Measurements from ENCODE around the gene THBS1.

Gene THBS1

GRCh38 chr15:39591896-39592315, 11.0 kb downstream of the THBS1 start:
- Histone ChIP-seq H3K9me3 (ENCODE audit: control insufficient read depth, low read length) (no peaks in the 10 kb centered on the region), H3K4me1 (no peaks in the 10 kb centered on the region), H3K27ac (no peak overlapping the region), H3K36me3 (ENCODE audit: control insufficient read depth, insufficient read depth, low read length) (no peaks in the 10 kb centered on the region), H3K79me2 (no peaks in the 10 kb centered on the region), H3K4me3 (ENCODE audit: low read depth, low read length) (no peak overlapping the region), H3K27me3 (ENCODE audit: control insufficient read depth, insufficient read depth, low read length) (no peaks in the 10 kb centered on the region), H3K4me2 (ENCODE audit: low read length) (no peak overlapping the region), H2AFZ (no peak overlapping the region), H3K9ac (no peak overlapping the region)
- no peak for TF ChIP-seq CTCF (IDR thresholded peaks at IDR 0.05)

GRCh38 chr15:39592500-39592899, 11.6 kb downstream of the THBS1 start:
- no peaks in the 10 kb centered on the region for H3K27me3 ChIP-seq (ENCODE audit: control insufficient read depth, insufficient read depth, low read length)
- H3K4me3 ChIP-seq (ENCODE audit: low read depth, low read length), result no peak overlapping the region
- no peak for TF ChIP-seq CTCF (IDR thresholded peaks at IDR 0.05)
- H3K9me3 ChIP-seq (ENCODE audit: control insufficient read depth, low read length), result no peaks in the 10 kb centered on the region
- no peak overlapping the region for H3K27ac ChIP-seq
- H3K36me3 ChIP-seq (ENCODE audit: control insufficient read depth, insufficient read depth, low read length), result no peaks in the 10 kb centered on the region
- H3K9ac ChIP-seq, result no peak overlapping the region
- H3K79me2 ChIP-seq, result no peaks in the 10 kb centered on the region
- no peak overlapping the region for H2AFZ ChIP-seq
- no peak overlapping the region for H3K4me2 ChIP-seq (ENCODE audit: low read length)
- H3K4me1 ChIP-seq, result no peaks in the 10 kb centered on the region

- H3K27ac ChIP-seq, result no peak overlapping the region
- H3K4me2 ChIP-seq (ENCODE audit: low read length), result no peak overlapping the region
- no peak overlapping the region for H3K4me3 ChIP-seq (ENCODE audit: low read depth, low read length)
- no peaks in the 10 kb centered on the region for H3K79me2 ChIP-seq
- H3K4me1 ChIP-seq, result no peaks in the 10 kb centered on the region
- no peak overlapping the region for H2AFZ ChIP-seq
- no peaks in the 10 kb centered on the region for H3K27me3 ChIP-seq (ENCODE audit: control insufficient read depth, insufficient read depth, low read length)
- H3K9ac ChIP-seq, result no peak overlapping the region
- TF ChIP-seq CTCF (IDR thresholded peaks at IDR 0.05), result no peak
- no peaks in the 10 kb centered on the region for H3K36me3 ChIP-seq (ENCODE audit: control insufficient read depth, insufficient read depth, low read length)
- H3K9me3 ChIP-seq (ENCODE audit: control insufficient read depth, low read length), result no peaks in the 10 kb centered on the region
These were observed 12.3 kb downstream of the THBS1 start for GRCh38 chr15:39593071-39593655.

GRCh38 chr15:39593656-39594445, 13.0 kb downstream of the THBS1 start:
- no peaks in the 10 kb centered on the region for H3K4me1 ChIP-seq
- no peak overlapping the region for H3K4me3 ChIP-seq (ENCODE audit: low read depth, low read length)
- no peak overlapping the region for H2AFZ ChIP-seq
- no peak overlapping the region for H3K9ac ChIP-seq
- H3K27ac ChIP-seq, result no peak overlapping the region
- no peaks in the 10 kb centered on the region for H3K27me3 ChIP-seq (ENCODE audit: control insufficient read depth, insufficient read depth, low read length)
- H3K79me2 ChIP-seq, result no peaks in the 10 kb centered on the region
- H3K9me3 ChIP-seq (ENCODE audit: control insufficient read depth, low read length), result no peaks in the 10 kb centered on the region
- no peak overlapping the region for H3K4me2 ChIP-seq (ENCODE audit: low read length)
- no peak for TF ChIP-seq CTCF (IDR thresholded peaks at IDR 0.05)
- no peaks in the 10 kb centered on the region for H3K36me3 ChIP-seq (ENCODE audit: control insufficient read depth, insufficient read depth, low read length)

Data from parathyroid adenoma (tissue), 2 donors.